Measurements from ENCODE around the gene ARHGAP21.

The ARHGAP21 gene

GRCh38 chr10:24722676-24723385 lies 856 bp downstream of the ARHGAP21 start:
- peak; percentile 44 for DNase-seq

- DNase-seq: no peak
Observed at GRCh38 chr10:24722131-24722675, 1.5 kb downstream of the ARHGAP21 start.

DNA sequence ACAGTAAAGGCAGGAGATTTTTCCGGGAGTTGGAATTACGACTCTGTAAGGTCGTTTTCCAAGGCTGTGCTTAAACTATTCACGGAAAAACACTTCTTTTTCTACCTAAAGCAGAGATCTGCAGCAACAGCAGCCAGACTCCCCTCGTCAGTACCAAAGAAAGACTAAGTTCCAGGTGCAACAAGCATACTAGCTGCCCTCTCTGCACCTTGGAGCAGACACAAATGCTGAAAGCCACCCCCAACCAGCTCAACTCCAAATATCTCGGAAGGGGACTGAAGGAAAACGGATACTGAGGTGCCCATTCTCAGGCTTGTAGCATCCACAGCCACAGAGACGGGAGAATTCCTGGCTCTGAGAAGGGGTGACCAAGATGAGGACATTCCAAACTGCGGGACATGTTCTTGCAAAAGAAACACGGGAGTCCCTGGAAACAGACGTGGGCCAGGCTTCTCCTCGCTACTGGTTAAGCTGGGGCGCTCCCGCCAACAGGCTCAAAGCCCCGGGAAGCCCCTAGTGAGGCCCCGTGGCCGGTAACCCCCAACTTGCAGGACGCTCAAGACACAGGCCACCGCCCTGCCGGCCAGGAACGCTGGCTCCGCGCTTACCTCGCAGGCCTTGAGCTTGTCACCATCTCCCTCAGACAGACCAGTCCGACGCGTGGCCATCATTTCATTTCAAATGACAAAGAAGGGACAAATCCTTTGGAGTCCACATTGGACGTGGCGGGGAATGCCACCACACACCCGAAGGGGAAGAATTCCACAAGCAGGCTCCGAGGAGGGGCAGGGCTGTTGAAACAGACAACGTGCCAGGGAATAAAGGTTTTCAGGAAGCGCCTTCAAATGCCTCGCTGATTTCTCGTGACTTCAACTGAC lies 2.2 kb downstream of the ARHGAP21 start:
- no peak for DNase-seq

DNA sequence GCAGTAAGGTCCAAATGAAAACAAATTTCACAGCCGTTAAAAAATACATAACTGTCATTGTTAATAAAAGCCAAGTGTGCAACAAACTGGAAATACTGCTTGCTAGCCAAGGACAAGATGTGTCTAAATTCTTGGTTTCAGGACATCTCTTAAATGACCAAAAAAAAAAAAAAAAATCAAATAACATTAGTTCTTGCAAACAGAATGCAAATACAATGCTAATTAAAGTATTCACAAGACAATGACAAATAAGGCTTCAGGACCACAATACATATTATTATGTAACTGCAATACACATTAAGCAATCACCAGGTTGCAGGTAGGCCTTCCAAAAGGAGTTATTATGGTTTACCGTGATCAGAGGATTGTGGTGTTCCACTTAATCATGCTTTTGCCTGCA lies 3.6 kb downstream of the ARHGAP21 start:
- no peak for DNase-seq

GRCh38 chr10:24718031-24718855 lies 5.4 kb downstream of the ARHGAP21 start:
- DNase-seq: no peak

DNA sequence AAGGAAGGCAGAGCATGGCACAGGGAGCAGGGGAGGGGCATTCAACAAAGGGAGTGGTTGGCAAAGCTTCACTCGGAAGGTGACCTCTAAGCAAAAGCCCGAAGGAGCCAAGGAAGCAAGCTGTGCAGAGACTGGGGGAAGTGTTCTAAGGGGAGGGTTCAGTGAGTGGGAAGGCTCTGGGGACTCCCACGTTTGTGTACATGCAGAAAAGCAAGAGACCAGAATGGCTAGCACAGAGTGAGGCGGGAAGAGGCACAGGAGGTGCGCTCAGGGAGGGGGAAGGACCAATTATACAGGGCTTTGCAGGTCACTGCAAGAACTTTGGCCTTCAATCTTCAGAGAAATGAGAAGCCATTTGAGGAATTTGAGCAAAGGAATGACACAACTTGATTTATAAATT lies 7.4 kb downstream of the ARHGAP21 start:
- DNase-seq: no peak

DNA sequence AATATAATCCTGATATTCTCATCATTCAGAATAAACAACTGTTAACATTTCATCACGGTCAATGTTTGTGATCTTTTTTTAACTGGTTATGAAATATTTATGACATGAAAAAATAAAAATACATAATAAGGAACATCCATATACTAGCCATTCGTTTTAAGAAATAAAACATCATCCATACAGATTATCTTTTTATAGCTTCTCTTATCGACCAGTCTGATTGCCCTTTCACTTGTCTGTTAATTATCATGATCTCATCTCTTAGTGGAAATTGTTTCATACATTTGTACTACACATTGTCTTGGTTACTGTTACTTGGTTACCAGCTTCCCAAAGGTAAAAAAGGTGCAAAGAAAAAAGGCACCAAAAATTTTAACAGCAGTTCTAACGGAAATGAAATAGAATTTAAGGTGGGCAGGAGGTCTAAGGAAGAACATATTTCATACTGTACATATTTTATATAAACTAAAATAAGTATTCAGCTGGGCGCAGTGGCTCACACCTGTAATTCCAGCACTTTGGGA lies 8.4 kb downstream of the ARHGAP21 start:
- no peak for DNase-seq

- DNase-seq: no peak
Observed at GRCh38 chr10:24713086-24713485, 10.6 kb downstream of the ARHGAP21 start.

GRCh38 chr10:24711465-24711864 lies 12.2 kb downstream of the ARHGAP21 start:
- no peak for DNase-seq

- DNase-seq: no peak
Observed at GRCh38 chr10:24708081-24708480, 15.6 kb downstream of the ARHGAP21 start.

GRCh38 chr10:24707445-24707844 lies 16.2 kb downstream of the ARHGAP21 start:
- no peak for DNase-seq

DNA sequence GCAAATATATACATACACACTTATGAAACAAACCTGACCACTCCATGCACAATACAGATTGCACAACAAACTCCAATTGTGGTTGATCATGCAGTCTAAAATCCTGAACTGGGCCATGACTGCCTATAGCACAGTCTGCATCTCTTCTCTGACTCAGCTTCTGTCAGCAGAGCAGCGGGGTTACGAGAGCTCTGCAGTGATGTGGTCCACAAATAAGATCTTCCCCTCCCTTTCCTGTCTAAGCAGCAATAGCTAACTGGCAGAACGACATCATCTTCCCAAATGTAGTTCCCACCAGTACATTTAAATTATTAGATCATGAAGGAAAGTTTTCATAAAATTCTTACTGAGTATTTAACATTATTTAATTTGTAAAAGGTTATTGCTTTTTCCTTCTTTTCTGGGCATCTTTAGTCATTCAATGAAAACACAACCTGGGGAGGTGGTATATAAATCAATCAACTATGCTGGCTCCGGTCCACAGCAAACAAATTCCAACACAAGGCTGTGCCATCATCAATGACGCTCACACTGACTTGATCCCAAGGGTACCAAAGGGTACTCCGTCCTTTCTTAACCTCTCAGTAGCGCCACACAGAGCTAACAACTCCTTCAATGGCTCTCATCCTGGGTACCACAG lies 17.1 kb downstream of the ARHGAP21 start:
- no peak for DNase-seq

DNA sequence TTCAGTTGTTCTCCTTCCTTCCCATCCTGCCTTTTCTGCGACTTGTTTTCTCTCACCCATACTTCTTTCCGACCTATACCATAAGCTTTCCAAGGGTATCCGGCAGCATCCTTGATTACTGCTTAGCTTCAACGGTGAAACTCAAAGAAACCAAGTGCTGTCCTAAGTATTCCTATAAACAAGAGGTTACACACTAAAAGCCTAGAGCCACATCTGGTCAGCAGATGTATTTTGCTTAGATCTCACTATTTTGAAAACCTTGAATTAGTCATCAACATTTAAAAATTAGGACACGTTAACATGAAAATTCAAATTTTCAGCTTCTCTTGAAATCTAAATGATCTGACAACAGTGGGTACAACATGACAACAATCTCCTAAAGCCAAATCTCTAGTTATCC lies 20.0 kb downstream of the ARHGAP21 start:
- DNase-seq: no peak

- DNase-seq: no peak
Observed at GRCh38 chr10:24701447-24701846, 22.2 kb downstream of the ARHGAP21 start.

- DNase-seq: no peak
Observed at GRCh38 chr10:24700948-24701347, 22.7 kb downstream of the ARHGAP21 start.

GRCh38 chr10:24698270-24698669 lies 25.4 kb downstream of the ARHGAP21 start:
- no peak for DNase-seq

DNA sequence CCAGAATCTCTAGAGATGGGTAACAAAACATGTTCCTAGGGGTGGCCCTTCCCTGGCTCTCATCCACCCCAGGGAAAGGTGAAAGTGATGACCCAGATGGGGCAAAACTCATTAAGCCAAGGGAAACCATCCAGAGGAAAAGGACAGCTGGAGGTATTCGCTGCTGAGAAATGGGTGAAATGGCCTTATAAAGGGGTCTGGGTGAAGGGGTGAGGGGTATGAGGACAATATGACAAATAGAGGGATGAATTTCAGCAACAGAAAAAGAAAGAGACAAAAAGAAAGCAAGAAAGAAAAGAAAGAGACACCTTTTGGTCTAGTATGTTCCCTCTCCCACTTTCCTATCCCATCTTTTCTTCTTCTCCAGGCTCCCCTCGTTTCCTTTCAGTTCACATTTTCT lies 26.6 kb downstream of the ARHGAP21 start:
- DNase-seq: no peak

DNA sequence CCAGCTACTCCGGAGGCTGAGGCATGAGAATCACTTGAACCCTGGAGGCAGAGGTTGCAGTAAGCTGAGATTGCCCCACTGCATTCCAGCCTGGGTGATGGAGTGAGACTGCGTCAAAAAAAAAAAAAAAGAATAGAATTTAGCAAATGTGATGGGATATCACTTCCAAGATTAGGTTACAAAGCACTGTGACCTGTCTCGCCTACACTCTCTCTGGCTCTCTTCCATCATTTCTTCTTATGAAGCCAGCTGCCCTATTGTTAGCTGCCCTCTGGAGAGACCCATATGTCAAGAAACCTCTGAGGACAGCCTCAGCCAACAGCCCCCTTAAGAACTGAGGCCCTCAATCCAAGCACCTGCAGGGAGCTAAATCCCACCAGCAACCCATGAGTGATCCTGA lies 28.2 kb downstream of the ARHGAP21 start:
- no peak for DNase-seq

- no peak for DNase-seq
Observed at GRCh38 chr10:24694086-24694485, 29.6 kb downstream of the ARHGAP21 start.

- DNase-seq: no peak
Observed at GRCh38 chr10:24690961-24691512, 32.6 kb downstream of the ARHGAP21 start.

DNA sequence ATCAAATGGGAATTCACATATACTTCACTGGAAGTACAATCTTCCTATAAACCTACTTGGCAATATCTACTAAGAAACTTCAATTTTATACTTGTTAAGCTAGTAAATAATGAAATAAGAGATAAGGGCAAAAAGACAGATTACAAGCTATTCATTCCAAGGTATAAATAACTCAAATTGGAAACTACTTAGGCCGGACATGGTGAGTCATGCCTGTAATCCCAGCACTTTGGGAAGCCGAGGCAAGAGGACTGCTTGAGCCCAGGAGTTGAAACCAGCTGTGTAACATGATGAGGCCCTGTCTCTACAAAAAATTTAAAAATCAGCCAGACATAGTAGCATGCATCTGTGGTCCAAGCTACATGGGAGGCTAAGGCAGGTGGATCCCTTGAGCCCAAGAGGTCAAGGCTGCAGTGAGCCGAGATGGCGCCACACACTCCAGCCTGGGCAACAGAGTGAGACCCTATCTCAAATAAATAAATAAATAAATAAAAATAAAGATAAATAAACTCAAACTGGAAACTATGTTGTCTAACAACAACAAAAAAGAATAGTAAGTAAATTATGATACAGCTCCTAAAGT lies 37.6 kb downstream of the ARHGAP21 start:
- no peak for DNase-seq

DNA sequence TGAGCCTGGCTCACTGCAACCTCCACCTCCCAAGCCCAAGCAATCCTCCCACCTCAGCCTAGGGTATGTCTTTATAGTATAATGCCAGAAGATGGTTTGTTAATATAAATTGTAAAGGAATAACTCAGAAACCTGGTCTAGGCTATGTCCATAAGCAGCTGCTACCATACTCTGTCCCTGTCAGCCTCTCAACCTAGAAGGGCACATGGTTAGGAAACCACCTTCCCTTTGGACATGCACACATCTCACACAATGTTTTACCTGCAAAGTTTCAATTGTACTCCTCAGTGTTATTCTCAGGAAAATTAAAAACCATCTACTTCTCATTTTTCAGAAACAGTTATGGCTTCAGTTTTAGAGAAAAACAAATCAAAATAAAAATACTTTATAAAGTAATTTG lies 40.1 kb downstream of the ARHGAP21 start:
- DNase-seq: no peak

Data from effector CD4-positive, alpha-beta T cell (primary cell).